AG10803 (cell line): Measurements from ENCODE around the gene DICER1.

Experiments
- DNase-seq: peaks from one replicate; pipeline ENCODE4 v3.0.0; 2010; ENCODE audit warnings: low read depth
- H3K4me3 ChIP-seq: 2 replicates; pipeline ENCODE4 v1.5.1; 2011; ENCODE audit warnings: mild to moderate bottlenecking, low read length, control low read depth
- TF ChIP-seq, protein P1 (sequence below): conservative IDR thresholded peaks from 2 replicates; pipeline ENCODE4 v1.5.1; 2011; ENCODE audit warnings: mild to moderate bottlenecking, low read length, control low read depth, inconsistent platforms

DICER1 gene

DNA sequence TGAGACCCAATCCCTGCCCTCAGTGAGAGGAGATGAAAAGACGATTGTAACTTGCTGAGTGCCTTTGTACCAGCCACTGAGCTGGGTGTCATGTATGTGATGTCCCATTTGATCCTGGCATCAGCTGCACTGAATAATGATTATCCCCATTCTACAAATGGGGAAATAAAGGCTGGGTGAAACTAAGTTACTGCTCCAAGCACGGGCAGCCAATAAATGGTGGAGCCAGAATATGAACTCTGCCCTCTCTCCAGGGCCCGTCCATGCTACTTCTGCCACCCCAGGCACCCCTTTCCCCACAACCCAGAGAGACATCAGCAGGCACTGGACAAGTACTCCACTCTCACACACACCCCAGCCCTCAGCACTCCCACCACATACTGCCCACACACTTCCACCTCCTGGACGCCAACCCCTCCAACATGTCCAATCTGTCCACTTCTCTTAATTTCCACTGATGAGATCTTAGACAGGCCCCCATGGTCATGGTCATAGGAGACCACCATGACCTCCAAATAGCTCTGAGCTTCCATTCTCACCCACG is 115.8 kb downstream of the DICER1 start:
- TF ChIP-seq, protein P1, sequence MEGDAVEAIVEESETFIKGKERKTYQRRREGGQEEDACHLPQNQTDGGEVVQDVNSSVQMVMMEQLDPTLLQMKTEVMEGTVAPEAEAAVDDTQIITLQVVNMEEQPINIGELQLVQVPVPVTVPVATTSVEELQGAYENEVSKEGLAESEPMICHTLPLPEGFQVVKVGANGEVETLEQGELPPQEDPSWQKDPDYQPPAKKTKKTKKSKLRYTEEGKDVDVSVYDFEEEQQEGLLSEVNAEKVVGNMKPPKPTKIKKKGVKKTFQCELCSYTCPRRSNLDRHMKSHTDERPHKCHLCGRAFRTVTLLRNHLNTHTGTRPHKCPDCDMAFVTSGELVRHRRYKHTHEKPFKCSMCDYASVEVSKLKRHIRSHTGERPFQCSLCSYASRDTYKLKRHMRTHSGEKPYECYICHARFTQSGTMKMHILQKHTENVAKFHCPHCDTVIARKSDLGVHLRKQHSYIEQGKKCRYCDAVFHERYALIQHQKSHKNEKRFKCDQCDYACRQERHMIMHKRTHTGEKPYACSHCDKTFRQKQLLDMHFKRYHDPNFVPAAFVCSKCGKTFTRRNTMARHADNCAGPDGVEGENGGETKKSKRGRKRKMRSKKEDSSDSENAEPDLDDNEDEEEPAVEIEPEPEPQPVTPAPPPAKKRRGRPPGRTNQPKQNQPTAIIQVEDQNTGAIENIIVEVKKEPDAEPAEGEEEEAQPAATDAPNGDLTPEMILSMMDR, result no peak
- no peak for DNase-seq
- no peak overlapping the region for H3K4me3 ChIP-seq

DNA sequence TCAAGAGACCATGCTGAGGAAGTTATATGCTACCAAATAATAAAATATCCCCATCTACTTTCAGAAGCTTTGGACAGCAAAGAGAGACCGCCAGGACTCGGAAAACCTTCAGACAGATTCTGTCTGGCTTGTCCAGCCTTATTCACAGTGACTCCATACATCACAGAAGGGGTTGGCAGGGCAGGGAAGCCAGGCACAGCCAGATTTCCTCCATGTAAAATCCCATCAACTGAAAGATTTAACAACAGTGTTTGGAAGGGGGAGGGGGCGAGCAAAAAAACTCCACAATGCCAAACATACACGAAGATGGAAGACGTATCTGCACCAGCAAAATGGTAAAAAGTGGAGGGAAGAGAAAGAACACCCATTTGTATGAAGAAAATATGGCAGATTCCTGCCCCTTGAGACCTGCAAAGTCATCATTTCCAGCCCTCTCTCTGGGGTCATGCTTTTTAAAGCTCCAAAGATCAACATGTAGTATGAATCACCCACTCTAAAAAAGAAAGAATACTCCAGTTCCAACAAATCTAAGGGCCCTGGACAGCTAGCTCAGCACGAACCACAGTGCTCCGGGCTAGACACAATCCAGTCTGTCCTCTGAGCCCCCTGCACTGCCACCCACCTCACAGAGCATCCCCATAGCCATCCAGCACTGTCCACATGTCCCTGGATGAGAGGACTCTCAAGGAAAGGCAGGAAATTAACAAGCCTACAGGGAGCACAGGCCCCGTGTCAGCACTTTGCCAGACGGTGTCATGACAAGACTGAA is 116.4 kb downstream of the DICER1 start:
- TF ChIP-seq, protein P1, result no peak
- DNase-seq, result no peak
- H3K4me3 ChIP-seq, result no peak overlapping the region

DNA sequence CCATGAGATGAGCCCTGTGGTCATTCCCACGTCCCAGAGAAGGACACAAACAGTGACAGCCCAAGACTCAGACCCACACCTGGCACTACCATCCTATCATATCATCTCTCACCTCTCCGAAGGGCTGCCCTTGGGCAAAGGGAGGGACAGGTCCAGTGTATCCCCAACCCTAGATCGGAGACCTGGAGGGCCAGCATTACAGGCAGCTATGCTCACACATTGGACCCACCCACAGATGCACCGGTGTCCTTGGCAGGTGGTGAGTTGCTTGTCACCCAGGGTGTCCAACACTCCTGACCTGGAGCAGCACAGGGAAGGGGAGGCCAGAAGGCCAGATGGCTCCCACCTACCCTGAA is 117.4 kb downstream of the DICER1 start:
- no peak for DNase-seq
- TF ChIP-seq, protein P1, result no peak
- H3K4me3 ChIP-seq, result no peak overlapping the region

DNA sequence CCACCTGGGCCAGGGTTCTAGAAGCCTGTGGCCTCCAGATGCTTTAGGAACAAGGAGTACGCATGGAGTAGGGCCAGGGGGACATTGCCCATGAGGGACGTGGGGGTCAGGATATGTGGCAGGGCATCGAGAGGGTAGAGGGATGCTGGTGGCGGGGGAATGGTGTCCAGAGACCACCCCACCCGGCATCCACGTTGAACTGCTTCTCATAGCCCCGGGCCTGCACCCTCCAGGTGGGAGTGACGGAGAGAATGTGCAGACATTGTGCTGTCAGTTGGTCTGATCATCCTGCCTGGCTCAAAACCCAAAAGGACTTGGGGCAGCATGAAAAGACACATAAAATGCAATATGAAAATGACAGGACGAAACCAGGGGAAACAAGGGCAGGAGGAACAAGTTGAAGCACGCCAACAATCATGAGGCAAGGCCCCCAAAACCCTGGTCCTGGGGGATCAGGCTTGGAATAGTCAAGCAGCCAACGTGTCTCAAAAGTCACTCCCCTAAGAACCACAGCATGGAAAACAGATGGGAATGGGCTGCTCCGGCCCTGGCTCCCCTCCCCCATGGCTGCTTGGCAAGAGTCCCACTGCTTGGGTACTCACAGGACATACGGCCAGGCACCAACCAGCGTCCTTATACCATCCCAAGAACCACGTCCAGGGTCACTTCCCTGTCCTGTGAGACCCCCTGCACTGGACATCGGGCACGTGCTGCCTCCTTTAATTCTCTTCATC is 117.9 kb downstream of the DICER1 start:
- H3K4me3 ChIP-seq, result no peak overlapping the region
- DNase-seq, result no peak
- TF ChIP-seq, protein P1, result no peak

DNA sequence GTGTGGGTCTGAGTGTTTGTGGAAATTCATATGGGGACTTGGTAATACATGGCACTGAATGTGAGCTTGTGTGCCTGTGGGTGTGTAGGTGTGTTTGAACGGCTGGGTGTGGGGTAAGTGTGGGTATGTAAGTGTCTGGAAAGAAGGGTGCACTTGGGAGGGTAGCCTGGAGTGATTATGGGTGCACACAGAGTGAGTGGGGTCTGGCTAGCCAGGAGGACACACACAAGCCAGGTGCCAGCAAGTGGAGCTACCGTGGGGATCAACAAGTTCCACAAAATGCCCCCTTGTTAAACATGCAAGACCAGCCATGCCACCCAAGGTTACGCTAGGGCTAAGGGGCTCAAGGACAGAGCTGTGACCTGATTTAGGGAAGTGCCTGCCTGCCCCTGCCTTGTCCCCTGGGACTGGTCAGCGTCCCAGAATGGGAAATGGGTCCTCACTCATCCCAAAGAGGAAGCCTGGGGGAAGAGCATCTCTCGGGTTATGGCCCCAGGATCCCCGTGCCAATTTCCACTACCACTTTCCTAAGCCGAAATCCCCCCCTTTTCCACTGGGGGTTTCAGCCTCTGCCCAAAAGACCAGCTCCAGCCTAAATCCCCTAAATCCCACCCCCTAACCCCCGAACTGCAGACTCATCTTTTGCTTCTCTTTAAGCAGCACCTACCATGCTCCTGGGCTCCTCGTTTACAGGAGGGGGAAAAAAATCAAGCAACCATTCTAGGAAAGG is 118.6 kb downstream of the DICER1 start:
- TF ChIP-seq, protein P1, result no peak
- no peak overlapping the region for H3K4me3 ChIP-seq
- DNase-seq, result no peak

DNA sequence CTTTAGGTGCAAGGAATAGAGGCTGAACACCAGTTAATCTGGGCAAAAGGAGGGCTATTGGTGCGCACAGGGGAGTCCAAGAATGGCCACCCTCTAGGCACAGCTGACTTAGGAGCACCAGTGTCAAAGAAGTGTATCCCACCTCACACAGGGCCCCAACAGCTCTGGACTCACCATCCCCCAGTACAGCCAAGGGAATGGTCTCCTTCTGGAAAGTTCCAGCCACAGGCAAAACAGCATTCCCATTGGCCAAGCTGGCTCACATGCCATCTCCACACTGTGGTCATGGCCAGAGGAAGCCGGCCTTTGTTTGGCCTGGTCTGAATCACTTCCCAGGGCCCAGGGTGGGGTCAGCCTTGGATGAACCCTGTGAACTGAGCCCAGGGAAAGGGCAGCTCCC is 120.1 kb downstream of the DICER1 start:
- no peak for DNase-seq
- no peak overlapping the region for H3K4me3 ChIP-seq
- TF ChIP-seq, protein P1, result no peak
